ENCODE measurements around the gene CFAP221.

Gene CFAP221

GRCh38 chr2:119544939-119545475 is 758 bp downstream of the CFAP221 start:
- no peak for TF ChIP-seq CTCF (IDR thresholded peaks at IDR 0.05; ENCODE audit: extremely low read depth, insufficient read depth, missing control alignments)
- in situ Hi-C loops (cut with MboI; ENCODE audit: low pct_unique_long_range_greater_than_20kb, low sequenced_read_pairs, unreplicated experiment), result no loop called here

GRCh38 chr2:119545754-119546446 is 1.7 kb downstream of the CFAP221 start:
- in situ Hi-C loops (cut with MboI; ENCODE audit: low pct_unique_long_range_greater_than_20kb, low sequenced_read_pairs, unreplicated experiment), result no loop called here
- TF ChIP-seq CTCF (IDR thresholded peaks at IDR 0.05; ENCODE audit: extremely low read depth, insufficient read depth, missing control alignments), result no peak
- DNase-seq (ENCODE audit: low spot score), result no peak

More at GRCh38 chr2:119544939-119545475, 758 bp downstream of the CFAP221 start:
- DNase-seq (ENCODE audit: low spot score), result no peak

- no peak for DNase-seq (ENCODE audit: low spot score)
- in situ Hi-C loops (cut with MboI; ENCODE audit: low pct_unique_long_range_greater_than_20kb, low sequenced_read_pairs, unreplicated experiment), result no loop called here
- no peak for TF ChIP-seq CTCF (IDR thresholded peaks at IDR 0.05; ENCODE audit: extremely low read depth, insufficient read depth, missing control alignments)
Measured at GRCh38 chr2:119546447-119546767, 2.2 kb downstream of the CFAP221 start.

- no peak for DNase-seq (ENCODE audit: low spot score)
- no peak for TF ChIP-seq CTCF (IDR thresholded peaks at IDR 0.05; ENCODE audit: extremely low read depth, insufficient read depth, missing control alignments)
- in situ Hi-C loops (cut with MboI; ENCODE audit: low pct_unique_long_range_greater_than_20kb, low sequenced_read_pairs, unreplicated experiment), result no loop called here
Measured at GRCh38 chr2:119548516-119549120, 4.4 kb downstream of the CFAP221 start.

GRCh38 chr2:119549241-119549640 is 5.0 kb downstream of the CFAP221 start:
- DNase-seq (ENCODE audit: low spot score), result no peak
- TF ChIP-seq CTCF (IDR thresholded peaks at IDR 0.05; ENCODE audit: extremely low read depth, insufficient read depth, missing control alignments), result no peak
- in situ Hi-C loops (cut with MboI; ENCODE audit: low pct_unique_long_range_greater_than_20kb, low sequenced_read_pairs, unreplicated experiment), result no loop called here

- TF ChIP-seq CTCF (IDR thresholded peaks at IDR 0.05; ENCODE audit: extremely low read depth, insufficient read depth, missing control alignments), result no peak
- in situ Hi-C loops (cut with MboI; ENCODE audit: low pct_unique_long_range_greater_than_20kb, low sequenced_read_pairs, unreplicated experiment), result no loop called here
- no peak for DNase-seq (ENCODE audit: low spot score)
Measured at GRCh38 chr2:119550346-119550745, 6.1 kb downstream of the CFAP221 start.

Data from GM13977 (cell line).